AG04450 (cell line): ENCODE data around the gene IL4R. TPM values are rescaled to one million over a fixed set of nuclear protein-coding genes. Genes with fewer than 3 reads are reported as not detected.
A peak's percentile ranks its signal among the peaks of the same experiment; 100 is the strongest.

Experiments used
- CTCF ChIA-PET: fragments of 300-600, 350-600 bp; formaldehyde crosslinking; extraction: SDS; loops from one replicate; lab custom pipeline; 2022; ENCODE audit warnings: antibody characterized with exemption, inconsistent platforms; lab: Charles Lee
- POLR2A ChIA-PET: fragments of 350-600 bp; formaldehyde crosslinking; extraction: SDS; loops from one replicate; lab custom pipeline; 2021; ENCODE audit warnings: antibody characterized with exemption, inconsistent platforms; lab: Yijun Ruan, JAX
- DNase-seq: peaks from one replicate; pipeline ENCODE4 v3.0.0-alpha.2; 2011; ENCODE audit warnings: low read depth, low spot score
- H3K27ac ChIP-seq: one replicate; pipeline ENCODE4 v1.5.1; 2012; ENCODE audit warnings: low read depth, low read length, control low read depth
- H3K27me3 ChIP-seq: one replicate; pipeline ENCODE4 v1.6.0; 2012; ENCODE audit warnings: low read length; ENCODE audit not compliant: control insufficient read depth, insufficient read depth
- H3K4me3 ChIP-seq: 2 replicates; pipeline ENCODE4 v1.5.1; 2011; ENCODE audit warnings: mild to moderate bottlenecking, low read depth, low read length, control low read depth
- H3K9me3 ChIP-seq: 2 replicates; pipeline ENCODE4 v1.5.1; 2012; ENCODE audit warnings: low read length; ENCODE audit not compliant: control insufficient read depth, insufficient read depth
- polyA plus RNA-seq: library from polyadenylated mRNA; depleted of rRNA; stranded (reverse); fragments of >200 nt; gene quantifications from 2 replicates; pipeline ENCODE4 v1.2.3, GENCODE V29; 2011
- TF ChIP-seq, protein P1 (sequence below): IDR thresholded peaks from 2 replicates; pipeline ENCODE4 v1.5.1; 2011; ENCODE audit warnings: low read depth, low read length, control low read depth, inconsistent platforms

Gene IL4R
- polyA plus RNA-seq, 1 experiment = 31.1 TPM

- POLR2A ChIA-PET = interaction anchor here (0.9 kb wide), 1 partner anchor 81 kb away, joined by 3 read pairs; no protein-coding TSS in a partner anchor
Observed at GRCh38 chr16:27284865-27285675, 28.7 kb upstream of the IL4R start.

GRCh38 chr16:27285676-27286196 lies 28.0 kb upstream of the IL4R start:
- POLR2A ChIA-PET = interaction anchor here (0.7 to 0.9 kb wide), 2 partner anchors 12 to 82 kb away, joined by 3 to 4 read pairs; no protein-coding TSS in a partner anchor
- DNase-seq = no peak
- Histone ChIP-seq H3K4me3 (no peak overlapping the region), H3K27me3 (no peaks in the 10 kb centered on the region), H3K27ac (peak overlapping the region; percentile 67), H3K9me3 (peaks cover 6% of the 10 kb centered on the region; the same call in 1 of the 2 replicates)
- CTCF ChIA-PET = no interaction called here
- TF ChIP-seq, protein P1, sequence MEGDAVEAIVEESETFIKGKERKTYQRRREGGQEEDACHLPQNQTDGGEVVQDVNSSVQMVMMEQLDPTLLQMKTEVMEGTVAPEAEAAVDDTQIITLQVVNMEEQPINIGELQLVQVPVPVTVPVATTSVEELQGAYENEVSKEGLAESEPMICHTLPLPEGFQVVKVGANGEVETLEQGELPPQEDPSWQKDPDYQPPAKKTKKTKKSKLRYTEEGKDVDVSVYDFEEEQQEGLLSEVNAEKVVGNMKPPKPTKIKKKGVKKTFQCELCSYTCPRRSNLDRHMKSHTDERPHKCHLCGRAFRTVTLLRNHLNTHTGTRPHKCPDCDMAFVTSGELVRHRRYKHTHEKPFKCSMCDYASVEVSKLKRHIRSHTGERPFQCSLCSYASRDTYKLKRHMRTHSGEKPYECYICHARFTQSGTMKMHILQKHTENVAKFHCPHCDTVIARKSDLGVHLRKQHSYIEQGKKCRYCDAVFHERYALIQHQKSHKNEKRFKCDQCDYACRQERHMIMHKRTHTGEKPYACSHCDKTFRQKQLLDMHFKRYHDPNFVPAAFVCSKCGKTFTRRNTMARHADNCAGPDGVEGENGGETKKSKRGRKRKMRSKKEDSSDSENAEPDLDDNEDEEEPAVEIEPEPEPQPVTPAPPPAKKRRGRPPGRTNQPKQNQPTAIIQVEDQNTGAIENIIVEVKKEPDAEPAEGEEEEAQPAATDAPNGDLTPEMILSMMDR = no peak

More at GRCh38 chr16:27284865-27285675, 28.7 kb upstream of the IL4R start:
- DNase-seq = no peak
- TF ChIP-seq, protein P1 = no peak
- H3K27ac ChIP-seq = no peak overlapping the region
- H3K27me3 ChIP-seq = no peaks in the 10 kb centered on the region
- H3K4me3 ChIP-seq = no peak overlapping the region
- CTCF ChIA-PET = no interaction called here
- peaks cover 6% of the 10 kb centered on the region; the same call in 1 of the 2 replicates for H3K9me3 ChIP-seq

- TF ChIP-seq, protein P1 = no peak
- peak; percentile 85 for DNase-seq
Observed at GRCh38 chr16:27286451-27286850, 27.3 kb upstream of the IL4R start.

DNA sequence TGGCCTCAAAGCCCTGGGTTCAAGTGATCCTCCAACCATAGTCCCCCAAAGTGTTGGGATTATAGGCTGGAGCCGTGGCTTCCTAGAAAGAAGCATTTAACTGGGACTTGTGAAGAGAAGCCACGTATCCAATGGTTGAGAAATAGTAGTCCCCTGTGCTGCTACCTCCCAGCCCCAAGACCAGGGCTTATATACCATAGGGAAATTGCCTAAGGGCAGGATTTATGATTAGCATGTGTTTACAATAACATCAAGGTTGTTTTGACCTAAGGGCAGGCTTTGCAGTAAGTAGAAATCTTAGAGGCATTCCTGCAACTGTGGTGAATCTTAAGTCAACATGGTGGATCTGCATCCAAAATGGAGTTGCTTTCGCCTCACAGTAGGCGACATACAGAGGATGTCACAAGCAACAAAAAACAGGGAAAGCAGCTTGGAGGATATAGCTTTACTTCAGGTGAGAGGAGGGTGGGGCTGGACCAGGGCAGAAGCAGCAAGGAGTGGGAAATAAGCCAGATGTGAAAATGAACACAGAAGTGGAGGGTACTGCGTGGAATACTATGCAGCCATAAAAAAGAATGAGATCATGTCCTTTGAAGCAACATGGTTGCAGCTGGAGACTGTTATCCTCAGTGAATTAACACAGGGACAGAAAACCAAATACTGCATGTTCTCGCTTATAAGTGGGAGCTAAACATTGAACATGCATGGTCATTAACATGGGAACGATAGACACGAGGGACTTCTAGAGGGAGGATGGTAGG lies 26.5 kb upstream of the IL4R start:
- Histone ChIP-seq H3K4me3 (no peak overlapping the region), H3K27ac (peak overlapping the region; percentile 67), H3K27me3 (no peaks in the 10 kb centered on the region), H3K9me3 (peaks cover 6% of the 10 kb centered on the region; the same call in 1 of the 2 replicates)
- TF ChIP-seq, protein P1 = no peak
- ChIA-PET POLR2A (no interaction called here), CTCF (no interaction called here)
- no peak for DNase-seq

More at GRCh38 chr16:27286451-27286850, 27.3 kb upstream of the IL4R start:
- H3K4me3 ChIP-seq = no peak overlapping the region
- H3K27me3 ChIP-seq = no peaks in the 10 kb centered on the region
- H3K9me3 ChIP-seq = peaks cover 6% of the 10 kb centered on the region; the same call in 1 of the 2 replicates
- ChIA-PET CTCF (no interaction called here), POLR2A (no interaction called here)
- H3K27ac ChIP-seq = peak overlapping the region; percentile 67
